Panc1 (cell line): ENCODE measurements around the gene B3GALT2. TPM values are rescaled to one million over a fixed set of nuclear protein-coding genes. Genes with fewer than 3 reads are reported as not detected.

Experiments used
- ATAC-seq: fragments of 200-7000 bp; cut with Tn5 transposase; 2 replicates; pipeline ENCODE4 v1.9.1; 2020; ENCODE audit warnings: mild to moderate bottlenecking, moderate library complexity
- BruUV-seq: library from RNA; stranded (reverse); fragments of 400-500 nt; replicated peaks from 2 replicates; lab custom pipeline; 2021; lab: Mats Ljungman, UMichigan
- CTCF ChIA-PET: fragments of 300-600 bp; sonication (Branson Sonifier 250); formaldehyde crosslinking; loops from one replicate; lab custom pipeline; 2022; ENCODE audit warnings: antibody characterized with exemption; lab: Charles Lee
- POLR2A ChIA-PET: fragments of 300-600 bp; sonication (Branson Sonifier 250); formaldehyde crosslinking; loops from one replicate; lab custom pipeline; 2022; ENCODE audit warnings: antibody characterized with exemption; lab: Charles Lee
- DNase-seq: peaks from one replicate; pipeline ENCODE4 v3.0.0-alpha.2; 2010; ENCODE audit warnings: low read depth, low spot score
- H3K27ac ChIP-seq: 2 replicates; pipeline ENCODE4 v1.5.1; 2011; ENCODE audit warnings: mild to moderate bottlenecking, low read length, inconsistent platforms
- H3K27me3 ChIP-seq: fragments of 200-500 bp; sonication (Bioruptor generic); 2 replicates; pipeline ENCODE4 v1.6.0; 2014; ENCODE audit warnings: low read length, inconsistent platforms; ENCODE audit not compliant: control insufficient read depth, insufficient read depth
- H3K36me3 ChIP-seq: fragments of 200-500 bp; sonication (Bioruptor generic); 2 replicates; pipeline ENCODE4 v1.5.1; 2014; ENCODE audit warnings: inconsistent platforms, mild to moderate bottlenecking, low read length, moderate library complexity; ENCODE audit not compliant: control insufficient read depth, insufficient read depth
- H3K4me1 ChIP-seq: 2 replicates; pipeline ENCODE4 v1.5.1; 2011; ENCODE audit warnings: inconsistent platforms, mild to moderate bottlenecking, low read length, moderate library complexity; ENCODE audit not compliant: control insufficient read depth, insufficient read depth
- H3K4me3 ChIP-seq, 2 experiments: 2 replicates each; pipeline ENCODE4 v1.5.1; 2011 to 2012; ENCODE audit warnings: low read depth in 2 of 2, low read length in 2 of 2, mild to moderate bottlenecking in 2 of 2, inconsistent platforms in 1 of 2, moderate library complexity in 1 of 2
- H3K9me3 ChIP-seq: fragments of 200-500 bp; sonication (Bioruptor generic); 2 replicates; pipeline ENCODE4 v1.5.1; 2014; ENCODE audit warnings: low read depth, mild to moderate bottlenecking, inconsistent platforms, low read length, moderate library complexity; ENCODE audit not compliant: control insufficient read depth, insufficient read depth
- POLR2AphosphoS5 ChIP-seq: IDR thresholded peaks from 2 replicates; pipeline ENCODE4 v1.6.1; 2012; ENCODE audit warnings: mild to moderate bottlenecking, low read depth, low read length, moderate library complexity
- SIN3A ChIP-seq: IDR thresholded peaks from 2 replicates; pipeline ENCODE4 v1.6.1; 2012; ENCODE audit warnings: low read depth, mild to moderate bottlenecking, low read length, moderate library complexity, borderline replicate concordance; ENCODE audit not compliant: insufficient read depth
- TCF7L2 ChIP-seq: IDR thresholded peaks from 2 replicates; pipeline ENCODE4 v1.6.1; 2011; ENCODE audit warnings: mild to moderate bottlenecking, low read depth, low read length, inconsistent platforms
- in situ Hi-C: cut with HindIII; loops from 2 replicates; pipeline ENCODE4 v1.10.0; 2016; ENCODE audit warnings: low sequenced_read_pairs, low pct_unique_long_range_greater_than_20kb
- intact Hi-C: fragments of 100-400 bp; cut with micrococcal nuclease; formaldehyde crosslinking; loops from one replicate; pipeline ENCODE4 v1.10.0; 2022; ENCODE audit not compliant: unreplicated experiment
- total RNA-seq: library from RNA; stranded (reverse); gene quantifications from one replicate; pipeline ENCODE4 v1.2.1, GENCODE V29; 2021; ENCODE audit not compliant: unreplicated experiment
- TF ChIP-seq, protein P1 (sequence below): fragments of 450-650 bp; IDR thresholded peaks from 2 replicates; pipeline ENCODE4 v1.5.1; 2017; ENCODE audit warnings: mild to moderate bottlenecking
- TF ChIP-seq, protein P2 (sequence below), 2 experiments: IDR thresholded peaks; 2 replicates each; pipeline ENCODE4 v1.6.1; 2011 to 2012; ENCODE audit warnings: low read depth in 2 of 2, control low read depth in 1 of 2, low read length in 1 of 2, mild to moderate bottlenecking in 1 of 2, moderate library complexity in 1 of 2; ENCODE audit not compliant: insufficient read depth in 1 of 2

The B3GALT2 gene
- total RNA-seq, 1 experiment from 2014 or later: 0.08 TPM

DNA sequence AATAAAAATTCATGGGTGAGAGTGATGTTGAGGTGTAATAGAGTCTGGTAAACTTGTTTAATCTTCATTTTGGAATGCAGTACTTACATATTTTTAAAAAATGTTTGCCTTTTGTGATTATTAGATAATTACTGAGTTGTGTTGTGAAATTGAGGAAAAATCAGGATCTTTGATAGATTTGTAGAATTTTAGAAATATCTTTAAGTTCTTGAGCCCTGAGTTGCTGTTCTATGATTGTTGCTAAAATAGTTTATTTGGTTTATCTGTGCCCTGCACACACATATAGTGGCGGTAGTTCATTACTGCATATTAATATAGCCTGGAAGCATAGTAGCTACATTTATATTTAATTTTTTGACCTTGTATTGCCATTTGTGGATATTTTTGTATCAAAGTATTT is 1.6 kb downstream of the B3GALT2 start:
- TF ChIP-seq, protein P1, sequence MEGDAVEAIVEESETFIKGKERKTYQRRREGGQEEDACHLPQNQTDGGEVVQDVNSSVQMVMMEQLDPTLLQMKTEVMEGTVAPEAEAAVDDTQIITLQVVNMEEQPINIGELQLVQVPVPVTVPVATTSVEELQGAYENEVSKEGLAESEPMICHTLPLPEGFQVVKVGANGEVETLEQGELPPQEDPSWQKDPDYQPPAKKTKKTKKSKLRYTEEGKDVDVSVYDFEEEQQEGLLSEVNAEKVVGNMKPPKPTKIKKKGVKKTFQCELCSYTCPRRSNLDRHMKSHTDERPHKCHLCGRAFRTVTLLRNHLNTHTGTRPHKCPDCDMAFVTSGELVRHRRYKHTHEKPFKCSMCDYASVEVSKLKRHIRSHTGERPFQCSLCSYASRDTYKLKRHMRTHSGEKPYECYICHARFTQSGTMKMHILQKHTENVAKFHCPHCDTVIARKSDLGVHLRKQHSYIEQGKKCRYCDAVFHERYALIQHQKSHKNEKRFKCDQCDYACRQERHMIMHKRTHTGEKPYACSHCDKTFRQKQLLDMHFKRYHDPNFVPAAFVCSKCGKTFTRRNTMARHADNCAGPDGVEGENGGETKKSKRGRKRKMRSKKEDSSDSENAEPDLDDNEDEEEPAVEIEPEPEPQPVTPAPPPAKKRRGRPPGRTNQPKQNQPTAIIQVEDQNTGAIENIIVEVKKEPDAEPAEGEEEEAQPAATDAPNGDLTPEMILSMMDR: no peak
- no peak for TF ChIP-seq TCF7L2
- TF ChIP-seq POLR2AphosphoS5: no peak
- TF ChIP-seq SIN3A: no peak
- TF ChIP-seq, protein P2, sequence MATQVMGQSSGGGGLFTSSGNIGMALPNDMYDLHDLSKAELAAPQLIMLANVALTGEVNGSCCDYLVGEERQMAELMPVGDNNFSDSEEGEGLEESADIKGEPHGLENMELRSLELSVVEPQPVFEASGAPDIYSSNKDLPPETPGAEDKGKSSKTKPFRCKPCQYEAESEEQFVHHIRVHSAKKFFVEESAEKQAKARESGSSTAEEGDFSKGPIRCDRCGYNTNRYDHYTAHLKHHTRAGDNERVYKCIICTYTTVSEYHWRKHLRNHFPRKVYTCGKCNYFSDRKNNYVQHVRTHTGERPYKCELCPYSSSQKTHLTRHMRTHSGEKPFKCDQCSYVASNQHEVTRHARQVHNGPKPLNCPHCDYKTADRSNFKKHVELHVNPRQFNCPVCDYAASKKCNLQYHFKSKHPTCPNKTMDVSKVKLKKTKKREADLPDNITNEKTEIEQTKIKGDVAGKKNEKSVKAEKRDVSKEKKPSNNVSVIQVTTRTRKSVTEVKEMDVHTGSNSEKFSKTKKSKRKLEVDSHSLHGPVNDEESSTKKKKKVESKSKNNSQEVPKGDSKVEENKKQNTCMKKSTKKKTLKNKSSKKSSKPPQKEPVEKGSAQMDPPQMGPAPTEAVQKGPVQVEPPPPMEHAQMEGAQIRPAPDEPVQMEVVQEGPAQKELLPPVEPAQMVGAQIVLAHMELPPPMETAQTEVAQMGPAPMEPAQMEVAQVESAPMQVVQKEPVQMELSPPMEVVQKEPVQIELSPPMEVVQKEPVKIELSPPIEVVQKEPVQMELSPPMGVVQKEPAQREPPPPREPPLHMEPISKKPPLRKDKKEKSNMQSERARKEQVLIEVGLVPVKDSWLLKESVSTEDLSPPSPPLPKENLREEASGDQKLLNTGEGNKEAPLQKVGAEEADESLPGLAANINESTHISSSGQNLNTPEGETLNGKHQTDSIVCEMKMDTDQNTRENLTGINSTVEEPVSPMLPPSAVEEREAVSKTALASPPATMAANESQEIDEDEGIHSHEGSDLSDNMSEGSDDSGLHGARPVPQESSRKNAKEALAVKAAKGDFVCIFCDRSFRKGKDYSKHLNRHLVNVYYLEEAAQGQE (IDR thresholded peaks at IDR 0.05; ENCODE audit: insufficient read depth in 1 of 2, low read depth in 2 of 2, low read length in 1 of 2): no peak
- Histone ChIP-seq H3K9me3 (no peaks in the 10 kb centered on the region), H3K36me3 (no peaks in the 10 kb centered on the region; the same call in 1 of the 2 replicates), H3K27ac (no peak overlapping the region; the same call in 1 of the 2 replicates), H3K4me3 (no peak overlapping the region; a peak in 1 of 4 replicates), H3K4me1 (peaks cover 20% of the 10 kb centered on the region), H3K27me3 (no peaks in the 10 kb centered on the region)
- in situ Hi-C loops: no loop called here
- CTCF ChIA-PET: no interaction called here
- POLR2A ChIA-PET: interaction anchor here (0.6 kb wide), 1 partner anchor 79 kb away, joined by 3 read pairs; no protein-coding TSS in a partner anchor
- ATAC-seq (no peak), DNase-seq (no peak)
- no TSS peak for BruUV-seq
- intact Hi-C loops: no loop called here

DNA sequence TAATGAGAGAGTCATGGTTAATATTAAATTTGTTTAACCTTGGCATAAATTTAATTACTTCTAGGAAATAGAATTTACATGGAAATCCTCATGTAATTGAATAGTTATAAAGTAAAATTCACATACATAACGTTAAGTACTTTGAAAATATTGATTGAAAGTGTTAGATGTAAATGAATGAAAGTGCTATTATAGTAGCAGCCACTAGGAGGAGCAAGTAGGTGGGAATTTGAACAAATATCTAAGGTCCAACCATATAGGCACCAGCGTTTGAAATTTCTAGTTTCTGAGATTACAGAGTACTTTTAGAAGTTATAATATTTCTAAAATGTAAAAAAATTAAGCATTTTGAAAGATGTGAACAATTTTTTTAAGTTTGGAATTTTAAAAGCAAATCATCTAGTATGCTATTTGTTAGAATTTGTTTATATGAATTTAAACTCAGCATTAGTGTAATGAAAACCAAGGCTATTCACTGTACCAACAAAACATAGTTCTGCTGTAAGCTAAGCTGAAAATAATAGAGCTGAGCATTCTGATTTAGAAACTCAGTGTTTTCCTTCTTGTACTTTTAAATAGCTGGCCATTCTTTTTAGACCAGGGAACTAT is 3.3 kb downstream of the B3GALT2 start:
- TF ChIP-seq, protein P2 (IDR thresholded peaks at IDR 0.05; ENCODE audit: insufficient read depth in 1 of 2, low read depth in 2 of 2, low read length in 1 of 2): no peak
- no peak for TF ChIP-seq TCF7L2
- no peak for TF ChIP-seq POLR2AphosphoS5
- TF ChIP-seq SIN3A: no peak
- TF ChIP-seq, protein P1: peak; percentile 78; the same call in 1 of the 2 replicates
- H3K27ac ChIP-seq: no peak overlapping the region
- BruUV-seq: no TSS peak
- H3K4me3 ChIP-seq: no peak overlapping the region
- ChIA-PET POLR2A (no interaction called here), CTCF (no interaction called here)
- peak; percentile 74 for ATAC-seq
- DNase-seq: peak; percentile 33
- intact Hi-C loops: no loop called here
- H3K36me3 ChIP-seq: no peaks in the 10 kb centered on the region; the same call in 1 of the 2 replicates
- H3K4me1 ChIP-seq: peaks cover 20% of the 10 kb centered on the region
- in situ Hi-C loops: no loop called here
- no peaks in the 10 kb centered on the region for H3K27me3 ChIP-seq
- H3K9me3 ChIP-seq: no peaks in the 10 kb centered on the region
